Eye (tissue), 1 donor: ENCODE measurements around the gene SF3A1.
"Not testable (repeated sequence)": the region's sequence is repeated elsewhere in the genome, so short reads cannot be mapped to it uniquely, and the experiment has no call there.

ENCODE experiments used
- DNase-seq: peaks from one replicate; pipeline ENCODE4 v3.0.0-alpha.2; 2015

Gene SF3A1

GRCh38 chr22:30356449-30357235, at the start of gene SF3A1, which contains the start of gene CCDC157:
TSS of gene SF3A1 (minus strand) at chr22:30356894. CDS start at chr22:30356792, 102 bp downstream.
TSS of gene CCDC157 (plus strand) at chr22:30357007. CDS start at chr22:30366001, 8,994 bp downstream.
- peak; percentile 97 for DNase-seq

DNA sequence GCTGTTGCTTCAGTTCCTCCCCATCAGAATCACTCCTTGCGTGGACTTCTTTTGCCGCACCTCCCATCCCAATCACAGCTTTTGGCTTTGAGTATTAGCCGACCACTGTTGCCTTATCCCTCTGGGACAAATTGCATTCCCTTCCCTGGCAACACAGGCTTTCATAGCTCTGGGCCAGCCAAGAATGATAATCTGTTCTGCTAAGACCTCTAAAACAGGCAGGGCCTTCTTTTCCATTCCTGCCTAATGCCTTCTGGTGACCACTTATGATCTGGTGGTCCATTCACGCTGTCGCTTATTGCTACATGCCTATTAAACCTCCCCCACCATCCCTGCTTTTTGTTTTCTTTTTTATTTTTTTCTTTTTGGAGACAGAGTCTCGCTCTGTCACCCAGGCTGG, 49.7 kb upstream of the SF3A1 start:
- DNase-seq, result no peak

GRCh38 chr22:30405731-30406130, 49.0 kb upstream of the SF3A1 start:
- no peak for DNase-seq

DNA sequence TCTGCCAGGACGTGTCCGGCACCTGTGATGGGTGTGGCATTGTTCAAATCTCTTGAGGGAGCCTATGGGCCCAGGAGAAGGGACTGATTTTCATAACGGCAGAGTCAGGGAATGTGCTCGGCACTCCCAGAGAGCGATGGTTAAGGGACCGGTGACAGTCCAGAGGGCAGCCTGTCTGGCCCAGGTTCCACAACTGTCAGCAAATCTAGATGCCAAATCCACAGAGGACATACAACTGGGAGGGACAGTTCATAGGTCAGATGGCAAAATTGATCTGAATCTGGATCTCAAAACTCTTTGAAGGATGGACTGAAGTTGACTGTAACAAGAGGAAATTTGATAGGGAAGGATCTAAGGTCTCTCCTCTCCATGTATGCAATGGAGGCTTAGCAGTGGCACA, 47.6 kb upstream of the SF3A1 start:
- DNase-seq, result no peak

- DNase-seq, result not testable (repeated sequence)
Measured at GRCh38 chr22:30402766-30403104, 46.0 kb upstream of the SF3A1 start.

DNA sequence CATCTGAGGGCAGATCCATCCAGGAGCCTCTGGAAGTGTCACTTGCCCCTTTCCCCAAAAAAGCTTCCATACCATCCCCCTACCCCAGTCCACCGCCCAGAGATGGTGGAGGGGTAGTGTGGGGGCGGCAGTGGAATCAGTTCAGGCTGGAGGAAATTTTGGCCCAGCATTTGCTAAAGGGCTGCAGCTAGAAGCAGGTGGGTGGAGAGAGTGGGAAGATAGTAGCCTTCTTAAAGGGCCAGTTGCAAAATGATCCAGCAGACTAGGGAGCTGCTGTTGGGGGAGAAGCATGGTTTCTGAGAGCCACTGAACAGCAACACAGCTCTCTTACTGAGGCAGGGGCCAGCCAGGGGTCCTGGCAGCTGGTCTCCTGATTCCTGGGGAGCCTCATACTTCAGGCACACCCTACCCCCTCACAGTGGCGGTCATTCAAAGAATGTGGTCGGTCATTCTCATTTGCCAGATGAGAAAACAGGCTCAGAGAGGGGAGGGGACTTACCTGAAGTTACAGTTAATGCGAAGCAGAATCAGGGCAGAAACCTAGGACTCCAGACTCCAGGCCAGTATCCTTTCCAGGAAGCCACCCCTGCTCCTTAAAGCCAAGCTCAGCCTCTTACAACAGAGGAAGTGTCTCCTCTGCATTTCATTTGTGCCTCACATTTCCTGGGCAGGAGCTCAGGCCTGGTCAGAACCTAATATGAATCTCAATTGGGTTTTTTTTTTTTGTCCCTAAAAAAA, 45.5 kb upstream of the SF3A1 start:
- DNase-seq, result no peak

DNA sequence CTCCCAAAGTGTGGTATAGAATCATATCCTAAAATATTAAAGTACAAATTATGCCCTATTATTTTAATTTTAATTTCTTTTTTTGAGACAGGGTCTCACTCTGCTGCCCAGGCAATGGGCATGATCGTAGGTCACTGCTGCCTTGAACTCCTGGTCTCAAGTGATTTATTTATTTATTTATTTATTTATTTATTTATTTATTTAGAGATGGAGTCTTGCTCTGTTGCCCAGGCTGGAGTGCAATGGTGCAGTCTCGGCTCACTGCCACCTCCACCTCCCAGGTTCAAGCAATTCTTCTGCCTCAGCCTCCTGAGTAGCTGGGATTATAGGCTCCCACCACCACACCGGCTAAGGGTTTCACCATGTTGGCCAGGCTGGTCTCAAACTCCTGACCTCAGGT, 44.3 kb upstream of the SF3A1 start:
- DNase-seq, result not testable (repeated sequence)

DNA sequence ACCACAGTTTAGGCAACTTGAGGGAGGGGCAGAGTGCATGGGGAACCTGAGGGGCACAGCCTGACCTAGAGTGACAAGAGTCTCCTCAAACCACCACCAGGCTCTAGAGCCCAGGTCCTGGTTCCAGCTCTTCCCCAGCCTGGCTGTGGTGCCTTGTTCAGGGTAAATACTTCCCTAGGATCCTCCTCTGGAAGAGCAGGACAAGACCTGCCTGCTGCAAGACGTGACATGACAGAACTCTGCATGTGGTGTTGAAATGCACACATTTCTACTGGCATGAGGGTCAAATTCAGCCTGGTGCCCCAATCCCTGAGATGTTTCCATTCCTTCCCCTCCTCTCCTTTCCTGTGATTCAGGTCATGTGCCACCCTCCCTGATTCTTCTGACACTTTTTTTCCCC, 43.5 kb upstream of the SF3A1 start:
- no peak for DNase-seq

DNA sequence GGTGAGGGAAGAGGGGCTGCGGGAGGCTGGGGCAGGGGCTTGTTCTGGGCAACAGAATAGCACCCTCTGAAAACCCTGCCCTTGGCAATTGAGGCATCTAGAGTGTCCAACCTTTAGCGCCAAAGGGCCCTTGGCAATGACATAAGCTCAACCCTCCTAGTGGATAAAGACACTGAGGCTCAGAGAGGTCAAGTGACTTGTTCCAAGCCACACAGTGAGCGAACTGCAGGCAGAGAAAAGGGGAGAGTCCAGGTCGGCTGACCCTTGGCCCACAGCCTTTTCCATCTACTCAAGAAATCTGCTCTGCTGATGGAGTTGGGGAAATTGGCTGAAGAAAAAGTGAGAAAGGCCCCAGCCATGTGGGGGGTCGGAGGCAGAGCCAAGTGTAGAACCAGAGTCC, 43.0 kb upstream of the SF3A1 start:
- DNase-seq, result no peak

- no peak for DNase-seq
Measured at GRCh38 chr22:30398685-30399680, 42.3 kb upstream of the SF3A1 start.

GRCh38 chr22:30397656-30398635, 41.3 kb upstream of the SF3A1 start:
- no peak for DNase-seq

DNA sequence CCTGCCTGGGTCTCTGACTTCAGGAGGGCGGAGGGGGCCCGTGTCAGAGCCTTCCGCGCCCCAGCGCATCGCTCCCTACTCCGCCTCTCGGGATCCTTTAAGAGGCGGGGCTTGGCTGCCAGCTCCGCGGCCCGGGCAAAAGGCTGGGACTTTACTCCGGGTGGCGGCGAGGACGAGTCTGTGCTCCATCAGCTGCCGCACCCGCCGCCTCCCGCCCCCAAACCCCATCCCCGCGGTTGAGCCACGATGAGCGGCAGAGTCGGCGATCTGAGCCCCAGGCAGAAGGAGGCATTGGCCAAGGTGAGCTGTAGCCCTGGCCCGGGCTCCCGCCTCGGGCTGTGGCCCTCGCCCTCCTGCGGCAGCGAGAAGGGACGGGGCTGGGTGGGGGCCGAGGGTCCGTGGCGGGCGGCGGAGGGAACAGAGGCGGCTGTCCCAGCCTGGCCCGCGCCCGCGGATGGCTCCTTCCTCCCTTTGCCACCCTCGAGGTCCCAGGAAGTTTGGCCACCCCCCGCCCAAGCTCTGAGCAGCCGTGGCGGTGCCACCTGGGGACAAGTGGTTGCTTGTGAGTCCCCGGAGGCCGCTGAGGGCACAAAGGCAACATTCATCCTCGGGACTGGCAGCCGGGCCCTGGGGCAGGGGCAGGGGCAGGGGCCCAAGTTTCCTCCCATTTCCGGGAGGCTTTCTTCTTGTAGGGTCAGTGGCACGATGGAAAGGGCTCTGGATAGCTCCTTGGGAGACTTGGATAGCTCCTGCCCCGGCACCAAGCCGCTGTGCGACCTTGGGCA, 40.4 kb upstream of the SF3A1 start, which contains the start of gene SEC14L2:
TSS of gene SEC14L2 (plus strand) at position 148 of the 785 bp plus-strand sequence. CDS start at position 247, 99 bp downstream.
- peak; percentile 73 for DNase-seq

DNA sequence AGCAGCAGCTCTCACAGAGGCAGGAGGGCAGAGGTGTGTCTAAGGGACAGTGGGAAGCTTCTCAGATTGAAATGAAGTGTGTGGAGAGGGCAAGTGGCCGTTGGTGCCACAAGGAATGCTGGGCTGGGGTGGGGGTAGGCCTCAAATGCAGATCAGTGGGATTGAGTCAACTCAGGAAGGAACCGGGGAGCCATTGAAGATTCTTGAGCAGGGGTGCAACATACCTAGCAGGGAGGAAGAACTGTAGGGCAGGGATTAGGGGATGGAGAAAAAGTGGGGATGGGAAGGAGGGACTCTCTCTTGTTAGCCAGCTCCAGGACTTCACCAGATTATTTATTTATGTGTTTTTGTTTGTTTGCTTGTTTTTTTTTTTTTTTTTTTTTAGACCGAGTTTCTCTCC, 37.2 kb upstream of the SF3A1 start:
- no peak for DNase-seq

GRCh38 chr22:30393322-30393680, 36.6 kb upstream of the SF3A1 start:
- no peak for DNase-seq

DNA sequence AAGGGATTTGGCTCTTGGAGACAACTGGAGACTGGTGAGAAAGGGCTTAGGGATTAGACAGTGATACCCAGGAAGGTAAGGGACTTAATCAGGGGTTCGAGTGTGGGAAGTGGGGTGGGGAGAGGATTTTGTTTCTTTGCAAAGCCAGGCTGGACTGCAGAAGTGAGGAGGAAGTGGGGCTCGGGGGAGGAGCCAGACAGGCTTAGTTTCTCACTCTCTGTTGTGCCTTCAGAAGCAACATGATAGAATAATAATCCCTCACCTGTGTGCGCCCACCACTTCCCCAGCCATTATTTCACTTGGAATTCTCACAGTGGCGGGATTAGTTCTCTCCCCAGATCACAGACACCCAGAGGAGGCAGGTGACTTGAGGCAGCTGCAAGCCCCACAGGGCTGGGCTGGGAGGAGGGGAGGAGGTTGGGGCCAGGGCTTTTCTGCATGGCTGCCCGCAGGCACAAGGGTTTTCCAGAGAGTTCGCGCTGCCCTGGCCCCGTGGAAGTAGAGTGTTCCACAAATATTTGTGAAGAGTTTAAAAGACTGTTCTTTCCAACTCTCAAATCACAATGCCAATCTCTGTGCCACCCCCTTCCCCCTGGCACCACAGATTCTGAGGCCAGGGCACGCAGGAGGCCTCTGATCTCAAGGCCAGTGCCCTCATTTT, 36.1 kb upstream of the SF3A1 start:
- peak; percentile 53 for DNase-seq

- peak; percentile 74 for DNase-seq
Measured at GRCh38 chr22:30390974-30391691, 34.4 kb upstream of the SF3A1 start.

GRCh38 chr22:30386960-30387827, 30.5 kb upstream of the SF3A1 start, which contains the start of gene RNF215:
TSS of gene RNF215 (minus strand) at chr22:30387411. CDS start at chr22:30387313, 98 bp downstream.
- DNase-seq, result peak; percentile 95

DNA sequence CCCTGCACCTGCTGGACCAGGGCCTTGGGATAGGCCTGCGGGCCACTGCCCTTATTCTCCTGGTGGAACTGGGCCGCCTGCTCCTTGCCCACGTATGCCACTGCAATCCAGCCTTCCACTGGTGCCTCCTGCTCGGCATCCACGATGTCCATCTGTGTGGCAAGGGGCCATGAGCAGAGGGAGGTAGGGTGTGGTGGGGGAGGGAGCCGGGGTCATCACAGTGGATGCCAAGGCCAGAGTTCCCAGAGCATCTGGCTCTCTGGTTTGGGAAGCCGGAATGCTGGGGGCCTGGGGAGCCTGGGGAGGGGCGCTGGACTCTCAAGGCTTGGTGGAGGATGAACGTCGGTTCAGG, 29.9 kb upstream of the SF3A1 start:
- no peak for DNase-seq
